Measurements from ENCODE around the gene THOC6.

THOC6 gene

DNA sequence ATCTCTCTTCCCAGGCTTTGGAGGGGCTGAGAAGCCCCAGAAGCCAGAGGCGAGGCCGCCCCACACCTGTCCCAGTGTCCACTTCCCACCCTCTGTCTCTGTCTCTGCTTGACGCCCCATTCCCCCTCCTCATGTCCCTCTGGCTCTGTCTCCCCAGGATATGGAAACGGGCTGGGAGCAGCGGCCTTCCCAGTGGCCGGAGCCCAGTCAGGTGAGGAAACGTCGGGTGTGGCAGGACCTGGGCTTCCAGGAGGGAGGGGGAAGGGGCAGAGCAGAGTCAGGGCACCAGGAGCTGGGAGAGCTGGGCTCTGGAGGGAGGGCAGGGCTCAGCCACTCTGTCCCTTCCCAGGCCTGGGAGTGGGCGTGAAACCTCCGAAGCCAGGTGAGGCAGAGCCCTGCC is 32.9 kb upstream of the THOC6 start:
- TF ChIP-seq YY1 (IDR thresholded peaks at IDR 0.05; ENCODE audit: low read depth) (no peak), EP300 (IDR thresholded peaks at IDR 0.05; ENCODE audit: borderline replicate concordance) (no peak), RAD21 (IDR thresholded peaks at IDR 0.05; ENCODE audit: low read depth) (no peak), FOXM1 (IDR thresholded peaks at IDR 0.05; ENCODE audit: borderline replicate concordance, low read depth) (no peak)
- TF ChIP-seq, protein P1, sequence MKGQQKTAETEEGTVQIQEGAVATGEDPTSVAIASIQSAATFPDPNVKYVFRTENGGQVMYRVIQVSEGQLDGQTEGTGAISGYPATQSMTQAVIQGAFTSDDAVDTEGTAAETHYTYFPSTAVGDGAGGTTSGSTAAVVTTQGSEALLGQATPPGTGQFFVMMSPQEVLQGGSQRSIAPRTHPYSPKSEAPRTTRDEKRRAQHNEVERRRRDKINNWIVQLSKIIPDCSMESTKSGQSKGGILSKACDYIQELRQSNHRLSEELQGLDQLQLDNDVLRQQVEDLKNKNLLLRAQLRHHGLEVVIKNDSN (IDR thresholded peaks at IDR 0.05), result peak; percentile 57

DNA sequence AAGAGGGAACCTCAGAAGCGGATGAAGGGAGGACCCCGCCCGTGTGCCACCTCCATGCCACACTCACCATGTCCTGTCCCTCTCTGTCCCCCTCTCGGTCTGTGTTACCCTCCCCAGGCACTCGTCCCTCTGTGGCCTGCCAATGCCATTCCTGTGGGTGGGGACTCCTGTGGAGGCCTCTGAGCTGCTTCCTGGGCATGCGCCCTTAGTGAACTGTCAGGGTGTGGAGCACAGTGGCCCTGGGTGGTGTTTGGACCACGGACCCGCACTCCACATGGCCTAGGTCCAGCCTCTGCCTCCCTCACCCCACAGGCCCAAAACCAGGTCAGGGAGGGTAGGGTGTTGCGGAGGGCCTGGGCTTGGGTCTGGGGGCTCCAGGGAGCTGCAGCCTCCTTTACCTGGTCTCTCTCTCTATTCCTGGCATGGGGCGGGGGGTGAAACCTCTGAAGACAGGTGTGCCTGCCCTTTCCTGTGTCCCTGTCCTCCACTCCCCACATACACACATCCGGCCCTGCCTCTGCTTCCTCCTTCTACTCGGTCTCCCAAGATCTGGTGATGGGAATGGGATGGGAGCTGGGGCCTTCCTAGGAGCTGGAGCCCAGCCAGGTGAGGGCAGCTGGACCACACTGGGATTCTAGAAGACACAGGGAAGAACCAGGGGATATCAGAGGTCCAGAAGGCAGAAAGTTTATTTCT is 32.1 kb upstream of the THOC6 start:
- TF ChIP-seq YY1 (IDR thresholded peaks at IDR 0.05; ENCODE audit: low read depth) (no peak), NFIC (IDR thresholded peaks at IDR 0.05) (no peak), TAF1 (IDR thresholded peaks at IDR 0.05; ENCODE audit: low read depth) (no peak)
- TF ChIP-seq, protein P1 (IDR thresholded peaks at IDR 0.05), result no peak

GRCh38 chr16:2992383-2993081 is 31.3 kb upstream of the THOC6 start:
- no peak for TF ChIP-seq RAD21 (IDR thresholded peaks at IDR 0.05; ENCODE audit: low read depth)
- no peak for TF ChIP-seq EP300 (IDR thresholded peaks at IDR 0.05; ENCODE audit: borderline replicate concordance)
- no peak for TF ChIP-seq TCF12 (IDR thresholded peaks at IDR 0.05; ENCODE audit: low read depth)
- TF ChIP-seq, protein P1 (IDR thresholded peaks at IDR 0.05), result no peak
- TF ChIP-seq FOXM1 (IDR thresholded peaks at IDR 0.05; ENCODE audit: borderline replicate concordance, low read depth), result no peak
- no peak for TF ChIP-seq CEBPB (IDR thresholded peaks at IDR 0.05)
- no peak for TF ChIP-seq CREB1 (IDR thresholded peaks at IDR 0.05; ENCODE audit: low read depth)
- no peak for TF ChIP-seq EGR1 (IDR thresholded peaks at IDR 0.05)
- TF ChIP-seq REST (IDR thresholded peaks at IDR 0.05; ENCODE audit: low read depth), result no peak

- TF ChIP-seq ZBTB7A (IDR thresholded peaks at IDR 0.05; ENCODE audit: low read depth), result no peak
- no peak for TF ChIP-seq REST (IDR thresholded peaks at IDR 0.05; ENCODE audit: low read depth)
- TF ChIP-seq, protein P1 (IDR thresholded peaks at IDR 0.05), result no peak
- no peak for TF ChIP-seq EGR1 (IDR thresholded peaks at IDR 0.05)
- no peak for TF ChIP-seq CEBPB (IDR thresholded peaks at IDR 0.05)
- no peak for TF ChIP-seq RAD21 (IDR thresholded peaks at IDR 0.05; ENCODE audit: low read depth)
- TF ChIP-seq TCF12 (IDR thresholded peaks at IDR 0.05; ENCODE audit: low read depth), result no peak
- no peak for TF ChIP-seq CREB1 (IDR thresholded peaks at IDR 0.05; ENCODE audit: low read depth)
- no peak for TF ChIP-seq TEAD4 (IDR thresholded peaks at IDR 0.05)
- no peak for TF ChIP-seq NFIC (IDR thresholded peaks at IDR 0.05)
- no peak for TF ChIP-seq EP300 (IDR thresholded peaks at IDR 0.05; ENCODE audit: borderline replicate concordance)
Observed at GRCh38 chr16:2996298-2996697, 27.5 kb upstream of the THOC6 start.

DNA sequence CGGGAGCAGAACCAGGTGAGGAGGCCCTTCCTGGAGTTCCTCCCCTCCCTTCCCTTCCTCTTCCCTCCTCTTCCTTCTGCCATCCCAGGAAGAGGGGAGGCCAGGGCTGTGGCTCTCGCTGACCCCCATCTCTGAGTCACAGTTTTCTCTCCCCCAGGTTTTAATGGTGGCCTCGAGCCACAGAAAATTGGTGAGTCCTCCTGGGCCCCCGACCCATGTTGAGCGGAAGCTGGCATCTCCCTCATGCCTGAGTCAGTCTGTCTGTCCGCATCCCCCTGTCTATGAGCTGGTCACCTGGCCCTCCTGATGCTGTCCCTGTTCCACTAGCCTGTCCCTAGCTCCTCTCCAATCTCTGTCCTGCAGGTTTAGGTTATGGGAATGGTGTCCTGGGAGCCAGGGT is 23.9 kb upstream of the THOC6 start:
- TF ChIP-seq TEAD4 (IDR thresholded peaks at IDR 0.05) (no peak), EP300 (IDR thresholded peaks at IDR 0.05; ENCODE audit: borderline replicate concordance) (no peak), RAD21 (IDR thresholded peaks at IDR 0.05; ENCODE audit: low read depth) (no peak), EGR1 (IDR thresholded peaks at IDR 0.05) (no peak), REST (IDR thresholded peaks at IDR 0.05; ENCODE audit: low read depth) (no peak), TAF1 (IDR thresholded peaks at IDR 0.05; ENCODE audit: low read depth) (no peak), TCF12 (IDR thresholded peaks at IDR 0.05; ENCODE audit: low read depth) (no peak), CREB1 (IDR thresholded peaks at IDR 0.05; ENCODE audit: low read depth) (no peak), ZBTB7A (IDR thresholded peaks at IDR 0.05; ENCODE audit: low read depth) (no peak), CEBPB (IDR thresholded peaks at IDR 0.05) (no peak), NFIC (IDR thresholded peaks at IDR 0.05) (no peak), YY1 (IDR thresholded peaks at IDR 0.05; ENCODE audit: low read depth) (no peak), FOXM1 (IDR thresholded peaks at IDR 0.05; ENCODE audit: borderline replicate concordance, low read depth) (no peak)
- TF ChIP-seq, protein P1 (IDR thresholded peaks at IDR 0.05), result no peak
- TF ChIP-seq, protein P2, sequence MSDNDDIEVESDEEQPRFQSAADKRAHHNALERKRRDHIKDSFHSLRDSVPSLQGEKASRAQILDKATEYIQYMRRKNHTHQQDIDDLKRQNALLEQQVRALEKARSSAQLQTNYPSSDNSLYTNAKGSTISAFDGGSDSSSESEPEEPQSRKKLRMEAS (IDR thresholded peaks at IDR 0.05), result no peak

Measured in Ishikawa (cell line).